Endometrial microvascular endothelial cells (primary cell): ENCODE measurements around the gene KIF6. TPM values are rescaled to one million over a fixed set of nuclear protein-coding genes. Genes with fewer than 3 reads are reported as not detected.

ENCODE experiments used
- in situ Hi-C: cut with HindIII; loops from 2 replicates; pipeline ENCODE4 v1.10.0; 2017; ENCODE audit warnings: low sequenced_read_pairs, low pct_unique_long_range_greater_than_20kb; ENCODE audit errors: inconsistent ontology term
- total RNA-seq: library from RNA; depleted of rRNA; stranded (reverse); fragments of >200 nt; gene quantifications from one replicate; pipeline ENCODE4 v1.2.3, GENCODE V29; 2015; ENCODE audit errors: inconsistent ontology term

Gene KIF6
- total RNA-seq, 1 donor from 2014 or later: not detected

DNA sequence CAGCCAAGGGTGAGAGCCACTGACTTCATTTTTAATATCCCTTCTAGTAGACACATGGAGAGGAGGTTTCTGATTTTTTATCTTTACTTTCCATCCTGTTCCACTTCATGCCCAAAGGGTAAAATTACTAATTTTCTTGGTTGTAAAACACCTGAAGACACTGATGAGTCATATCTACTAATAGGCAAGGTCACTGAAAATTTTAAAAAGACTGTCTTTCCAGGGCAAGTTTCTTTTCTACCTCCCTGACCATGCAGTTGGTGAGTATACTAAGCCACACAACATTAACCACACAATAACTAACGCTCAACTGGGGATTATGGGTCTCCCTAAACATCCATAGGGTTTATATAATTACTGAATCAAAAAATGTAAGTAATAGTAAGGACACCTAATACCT, 109.6 kb downstream of the KIF6 start:
- in situ Hi-C loops: no loop called here

DNA sequence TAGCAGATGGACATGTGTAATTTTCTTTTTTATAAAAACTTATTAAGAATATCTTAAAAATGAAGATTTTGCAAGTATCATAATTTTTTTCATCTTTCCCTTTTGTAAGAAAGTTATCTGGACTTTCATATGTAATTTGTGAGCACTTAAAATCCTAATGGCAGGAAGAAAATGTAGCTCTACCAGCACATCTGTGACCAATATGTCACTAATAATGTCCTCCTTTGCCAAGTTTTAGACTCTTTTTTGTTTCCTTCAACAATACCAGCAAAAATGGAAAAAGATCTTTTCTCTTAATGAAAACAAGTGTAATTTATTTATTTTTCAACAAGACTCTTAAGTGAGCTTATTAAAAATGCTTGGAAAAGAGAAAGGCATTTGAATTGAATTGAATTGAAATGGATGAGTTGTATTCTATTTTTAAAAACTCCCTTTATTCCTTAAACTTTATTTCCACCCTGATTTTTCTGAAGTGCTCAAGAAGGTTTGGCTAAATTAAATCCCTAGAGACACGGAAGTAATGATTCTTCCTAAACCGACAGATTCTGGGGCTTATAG, 110.7 kb downstream of the KIF6 start:
- in situ Hi-C loops: no loop called here

DNA sequence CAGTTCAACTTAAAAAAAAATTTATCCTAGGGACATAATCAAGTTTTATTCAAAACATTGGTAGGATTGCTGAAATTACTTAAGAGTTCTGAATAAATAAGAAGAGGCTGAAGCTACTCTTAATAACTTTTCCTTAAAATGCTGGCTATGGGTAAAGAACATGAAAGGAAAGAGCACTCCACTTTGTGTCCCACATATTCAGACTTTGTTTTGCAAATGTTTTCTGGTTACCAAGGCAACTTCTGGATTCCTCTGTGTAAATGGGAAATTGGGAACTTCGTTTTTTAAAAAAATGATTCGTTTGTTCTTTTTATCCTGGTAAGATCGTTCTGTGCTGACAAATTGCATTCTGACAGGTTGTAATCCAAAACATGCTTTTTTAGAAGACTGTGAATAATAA, 115.0 kb downstream of the KIF6 start:
- in situ Hi-C loops: no loop called here

DNA sequence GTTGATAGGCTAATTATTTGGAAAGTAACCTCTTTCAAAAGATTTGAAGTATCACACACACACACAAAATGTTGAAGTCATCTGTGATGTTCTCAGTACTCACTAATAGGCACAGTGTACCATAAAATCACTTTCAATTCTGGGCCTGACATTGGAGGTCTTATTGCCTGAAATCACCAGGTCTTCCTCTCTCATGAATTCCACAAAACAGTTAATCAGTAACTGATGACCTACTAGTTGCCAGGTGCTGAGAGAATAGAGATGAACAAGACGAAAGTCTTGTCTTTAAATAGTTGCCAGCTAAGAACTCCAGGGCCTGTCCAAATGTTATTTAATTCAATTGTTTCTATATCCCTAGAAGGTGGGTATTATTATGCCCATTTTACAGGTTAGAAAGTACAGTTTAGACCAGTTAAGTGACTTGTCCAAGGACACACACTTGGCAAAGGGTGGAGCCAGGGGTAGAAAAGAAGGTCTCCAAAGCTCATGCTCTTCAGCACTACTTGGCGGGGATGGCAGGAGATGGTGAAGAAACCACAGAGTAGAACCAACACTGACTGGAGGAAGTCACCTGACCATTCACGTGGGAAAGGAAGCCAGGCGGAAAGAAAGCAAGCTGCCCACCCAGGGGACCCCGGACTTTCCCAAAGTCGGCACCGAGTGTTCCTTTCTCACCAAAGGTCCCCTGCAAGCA, 116.4 kb downstream of the KIF6 start:
- in situ Hi-C loops: no loop called here

DNA sequence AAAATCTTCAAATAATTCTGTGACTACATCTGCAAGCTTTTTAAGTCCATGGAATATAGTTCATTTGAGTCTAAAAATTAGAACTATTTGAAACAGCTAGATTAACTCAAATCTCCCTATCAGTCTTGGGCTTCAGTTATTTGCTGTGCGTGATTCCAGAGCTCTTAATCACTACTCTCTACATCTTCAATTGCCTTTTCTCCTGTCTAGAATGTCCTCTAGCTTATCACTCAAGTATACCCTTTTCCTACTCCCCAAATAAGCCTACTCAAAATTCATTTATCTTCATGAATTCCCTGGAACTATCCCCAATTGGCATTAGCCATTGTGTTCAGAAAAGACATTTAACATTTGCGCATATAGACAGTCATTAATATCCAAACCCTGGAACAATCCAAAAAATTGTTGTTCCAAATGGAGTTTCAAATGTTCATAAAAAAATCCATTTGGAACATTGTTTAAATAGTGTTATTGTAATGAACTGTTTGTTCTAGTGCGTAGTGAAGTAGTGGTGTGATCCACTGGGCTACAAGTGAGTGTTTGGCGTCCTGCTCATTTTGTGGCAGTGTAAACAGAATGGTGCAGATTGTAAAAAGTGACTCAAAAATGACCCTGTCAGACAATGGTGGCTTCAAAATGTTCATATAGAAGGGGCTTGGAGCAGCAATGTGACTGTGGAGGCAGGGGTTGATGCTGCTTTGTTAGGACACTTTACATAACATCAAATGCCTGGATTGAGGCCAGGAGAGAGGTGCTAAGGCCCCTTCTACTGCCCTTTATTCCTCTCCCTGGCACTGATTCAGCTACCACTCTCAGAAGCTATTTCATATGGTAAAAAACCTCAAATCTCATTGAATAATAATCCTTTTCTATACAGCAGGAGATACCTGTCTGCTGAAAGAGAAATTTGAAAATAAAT, 122.3 kb downstream of the KIF6 start:
- in situ Hi-C loops: no loop called here

DNA sequence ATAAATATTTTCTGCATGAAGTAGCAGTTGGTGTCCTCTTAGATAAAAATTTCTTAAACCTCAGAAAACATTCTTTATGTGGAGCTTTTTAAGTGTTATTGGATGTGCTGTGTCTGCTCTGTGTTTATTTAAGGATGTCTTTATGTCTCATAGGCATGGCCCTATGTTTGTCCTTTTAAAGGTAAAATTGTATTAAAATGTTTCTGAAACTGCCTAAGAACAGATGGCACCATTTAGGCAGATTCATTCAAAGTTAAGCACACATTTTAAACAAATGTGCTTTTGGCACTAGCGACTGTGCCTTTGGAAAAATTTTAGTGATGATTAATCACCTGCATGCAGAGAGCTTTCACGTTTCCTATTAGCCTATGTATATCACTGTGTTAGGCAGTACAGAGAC, 125.2 kb downstream of the KIF6 start:
- in situ Hi-C loops: no loop called here

DNA sequence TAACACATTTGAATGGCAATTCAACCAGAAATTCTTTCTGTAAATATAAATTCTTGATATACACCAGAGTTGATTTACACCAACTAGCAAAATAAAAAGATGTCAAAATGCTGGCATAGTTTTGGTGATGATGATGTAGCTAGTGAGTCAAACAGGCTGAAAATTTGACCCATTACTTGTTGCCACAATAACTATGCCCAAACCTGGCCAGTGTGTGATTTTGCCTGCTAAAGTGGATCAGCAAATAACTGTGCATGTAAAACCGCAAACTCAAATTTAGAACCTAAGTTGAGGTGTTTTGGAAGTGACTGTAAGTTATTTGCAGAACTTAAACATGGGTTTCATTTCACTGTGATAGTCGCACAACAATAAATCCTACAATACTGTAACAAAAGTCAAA, 125.9 kb downstream of the KIF6 start:
- in situ Hi-C loops: no loop called here

DNA sequence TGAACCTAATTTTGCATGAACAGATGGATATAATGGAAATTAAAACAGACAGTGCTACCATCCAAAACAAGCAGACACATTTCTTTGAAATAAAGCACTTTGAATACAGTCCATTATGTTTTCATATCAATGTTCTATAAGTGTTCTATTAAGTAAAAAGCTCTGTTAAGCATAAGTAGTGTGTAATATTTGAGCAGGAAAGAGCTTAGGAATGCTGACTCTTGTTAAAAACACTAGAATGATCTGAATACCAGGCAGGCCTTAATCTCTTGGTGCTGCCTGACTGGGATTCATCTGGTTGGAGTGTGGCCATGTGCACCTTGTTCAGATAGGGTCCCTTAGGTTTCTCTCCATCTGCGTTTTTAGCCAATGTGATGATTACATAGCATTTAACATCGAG, 130.9 kb downstream of the KIF6 start:
- in situ Hi-C loops: no loop called here

DNA sequence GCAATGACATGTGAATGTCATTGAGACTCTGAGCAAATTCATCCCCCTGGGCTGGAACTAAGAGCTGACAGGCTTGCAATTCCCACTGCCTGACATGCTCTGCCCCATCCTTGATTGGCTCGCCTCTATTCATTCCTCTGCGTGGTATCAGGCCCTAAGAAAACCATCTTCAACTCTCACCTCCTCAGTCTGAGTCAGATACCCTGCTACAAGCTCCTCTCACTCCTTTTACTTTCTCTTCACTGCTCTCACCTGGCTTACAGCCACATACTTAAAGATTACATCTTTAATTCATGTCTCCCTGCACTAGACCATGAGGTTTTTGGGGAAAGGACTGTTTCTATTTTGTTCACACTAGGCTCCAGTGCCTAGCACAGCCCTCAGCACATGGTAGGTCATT, 131.6 kb downstream of the KIF6 start:
- in situ Hi-C loops: no loop called here

DNA sequence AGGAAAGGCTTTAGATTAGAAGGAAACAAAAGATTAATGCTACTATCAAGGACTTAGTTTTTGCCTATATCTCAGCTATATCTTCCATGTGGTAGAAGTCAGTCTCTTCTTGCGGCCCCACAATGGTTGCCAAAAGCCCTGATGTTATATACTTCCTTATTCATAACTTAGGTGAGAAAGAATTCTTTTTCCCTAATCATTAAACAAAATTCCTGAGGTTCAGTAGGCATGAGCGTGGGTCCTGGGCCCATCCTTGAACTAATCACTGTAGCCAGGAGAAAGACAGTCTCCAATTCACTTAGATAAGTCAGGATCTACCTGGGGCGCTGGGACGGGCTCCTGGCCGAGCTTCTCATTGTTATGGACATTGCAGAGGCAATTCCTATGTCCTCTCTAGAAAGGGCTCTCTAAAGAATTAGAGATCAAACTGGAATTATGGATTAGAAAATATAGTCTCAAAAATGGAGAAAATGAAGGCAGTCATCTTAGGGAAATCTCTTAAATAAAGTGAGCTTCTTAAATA, 134.3 kb downstream of the KIF6 start:
- in situ Hi-C loops: no loop called here

DNA sequence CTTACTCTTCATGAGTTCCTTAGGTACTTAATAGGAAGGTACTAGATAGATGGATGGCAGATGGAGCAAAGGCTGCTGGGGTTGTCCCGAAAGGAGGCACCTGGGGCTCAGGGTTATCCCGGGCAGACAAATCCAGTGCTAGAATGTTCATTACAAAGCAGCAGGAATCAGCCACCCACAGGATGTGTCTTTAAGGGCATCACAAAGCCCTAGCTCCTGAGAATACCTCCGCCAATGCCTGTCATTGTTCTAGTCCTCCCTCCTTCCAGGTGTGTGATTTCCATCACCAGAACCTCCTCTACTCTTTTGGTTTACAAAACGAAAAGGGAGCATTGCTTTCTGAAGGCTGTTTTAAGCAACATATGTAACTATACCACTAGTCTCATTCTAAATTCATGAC, 138.1 kb downstream of the KIF6 start:
- in situ Hi-C loops: no loop called here

DNA sequence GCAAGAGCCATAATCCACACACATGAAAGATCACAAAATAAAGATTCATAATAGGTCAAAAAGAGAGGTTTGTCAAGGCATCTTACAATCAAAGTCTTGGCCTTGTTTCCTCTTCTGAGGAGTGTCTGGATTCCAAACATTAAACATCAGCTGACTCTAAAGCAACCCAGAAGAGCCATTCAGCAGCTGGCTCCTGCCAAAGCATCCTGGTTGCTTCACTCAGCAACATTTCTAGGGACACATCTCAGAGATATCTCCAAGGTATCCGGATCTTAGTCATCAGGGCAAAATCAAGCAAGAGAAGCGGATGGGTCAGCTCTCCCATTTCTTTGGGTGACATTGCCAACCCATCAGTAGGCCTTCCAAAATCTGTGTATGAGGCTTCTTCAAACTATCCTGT, 139.6 kb downstream of the KIF6 start:
- in situ Hi-C loops: no loop called here

DNA sequence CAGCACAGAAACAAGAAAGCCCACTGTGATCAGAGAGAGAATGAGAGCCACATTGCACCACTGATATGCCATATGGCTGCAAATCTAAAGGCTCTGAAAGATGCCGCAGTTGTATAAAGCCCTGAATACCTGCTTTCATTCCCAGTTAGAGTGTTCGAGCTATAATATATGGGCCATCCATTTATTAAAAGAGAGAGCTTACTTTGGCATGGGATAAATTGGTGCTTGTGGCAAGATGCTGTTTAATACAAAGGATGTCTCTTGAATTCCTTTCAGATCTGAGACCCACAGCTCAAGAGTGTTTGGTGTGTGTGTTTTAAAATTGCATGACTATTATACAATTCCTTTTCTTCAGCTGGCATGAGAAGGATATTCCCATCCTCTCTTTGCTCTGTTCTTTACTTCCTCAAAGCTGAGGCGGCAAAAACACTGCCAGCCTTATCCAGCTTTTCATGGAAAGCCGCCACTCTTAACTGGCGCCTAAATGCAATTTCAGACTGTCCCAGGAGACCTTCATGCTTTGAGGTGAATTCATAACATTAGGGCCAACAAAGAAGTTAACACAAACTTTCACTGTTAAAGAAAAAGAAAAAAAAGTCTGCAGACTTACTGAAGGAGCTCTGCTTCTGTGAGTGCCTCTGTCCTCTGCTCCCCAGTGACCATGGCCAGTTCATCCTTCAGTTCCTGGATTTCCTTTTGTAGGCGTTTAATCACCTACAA, 147.6 kb downstream of the KIF6 start:
- in situ Hi-C loops: no loop called here

DNA sequence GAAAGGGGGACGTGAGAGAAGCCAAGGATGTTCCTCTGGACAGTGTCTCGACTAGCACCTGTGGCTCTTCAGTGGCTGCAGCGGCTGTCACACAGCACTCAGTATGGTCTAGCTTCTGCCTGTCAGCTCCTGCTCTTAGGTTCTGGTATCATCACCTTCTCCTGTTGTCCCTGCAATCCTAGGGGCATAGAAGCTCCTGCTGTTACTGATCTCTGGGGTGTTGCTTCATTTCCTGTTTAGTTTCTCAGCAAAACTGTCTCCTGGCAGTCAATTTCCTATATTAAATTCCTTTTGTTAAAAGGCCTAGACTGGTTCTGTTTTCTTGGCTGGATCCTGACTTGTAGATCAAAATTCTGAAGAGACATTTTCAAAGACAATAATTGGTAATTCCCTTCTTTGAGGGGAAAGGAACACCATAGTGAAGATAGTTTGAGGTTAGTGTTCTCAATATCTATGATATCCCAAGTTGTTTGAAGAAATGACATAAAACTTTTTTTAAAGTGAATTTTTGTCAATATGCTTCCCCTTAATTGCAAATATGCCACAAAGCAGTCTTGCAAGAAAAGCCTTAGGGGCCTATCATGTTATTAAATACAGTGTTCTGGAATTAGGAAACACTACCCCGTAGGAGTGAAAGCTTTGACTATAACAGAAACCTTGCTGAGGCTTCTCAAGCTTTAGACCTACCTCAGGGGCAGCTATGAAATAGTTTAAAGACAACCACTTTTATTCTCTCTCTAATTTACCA, 148.5 kb downstream of the KIF6 start:
- in situ Hi-C loops: no loop called here

DNA sequence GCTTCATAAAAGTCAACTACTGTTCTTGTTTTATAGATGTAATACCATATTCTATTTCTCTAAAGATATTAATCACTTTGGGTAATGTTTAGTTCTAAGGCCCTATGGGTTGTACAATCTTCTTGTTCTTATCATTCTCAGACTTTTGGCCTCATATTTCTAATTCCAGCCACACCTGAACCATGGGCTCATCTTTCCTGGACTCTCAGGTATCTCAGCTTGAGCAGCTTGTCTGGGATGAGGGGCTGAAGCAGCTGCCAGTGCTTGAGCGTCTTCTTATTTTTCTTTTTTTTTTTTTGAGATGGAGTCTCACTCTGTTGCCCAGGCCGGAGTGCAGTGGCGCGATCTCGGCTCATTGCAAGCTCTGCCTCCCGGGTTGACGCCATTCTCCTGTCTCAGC, 150.2 kb downstream of the KIF6 start:
- in situ Hi-C loops: no loop called here

DNA sequence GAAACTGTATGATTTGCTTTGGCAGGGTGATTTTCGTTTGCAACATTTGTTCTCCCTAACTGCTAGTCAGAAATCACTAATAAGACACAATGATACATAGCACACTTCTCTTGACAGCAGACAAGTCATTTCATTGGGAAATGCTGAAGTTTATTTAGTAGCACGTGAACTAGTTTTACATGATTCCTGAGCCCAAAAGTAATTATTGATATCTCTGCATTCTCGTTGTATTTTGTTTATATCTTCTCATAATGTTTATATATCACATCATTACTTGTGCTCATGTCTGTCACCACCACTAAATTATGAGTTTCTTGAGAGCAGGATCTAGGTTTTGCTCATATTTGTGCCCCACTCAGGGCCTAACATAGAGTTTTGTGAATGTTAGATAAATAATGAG, 151.7 kb downstream of the KIF6 start:
- in situ Hi-C loops: no loop called here

DNA sequence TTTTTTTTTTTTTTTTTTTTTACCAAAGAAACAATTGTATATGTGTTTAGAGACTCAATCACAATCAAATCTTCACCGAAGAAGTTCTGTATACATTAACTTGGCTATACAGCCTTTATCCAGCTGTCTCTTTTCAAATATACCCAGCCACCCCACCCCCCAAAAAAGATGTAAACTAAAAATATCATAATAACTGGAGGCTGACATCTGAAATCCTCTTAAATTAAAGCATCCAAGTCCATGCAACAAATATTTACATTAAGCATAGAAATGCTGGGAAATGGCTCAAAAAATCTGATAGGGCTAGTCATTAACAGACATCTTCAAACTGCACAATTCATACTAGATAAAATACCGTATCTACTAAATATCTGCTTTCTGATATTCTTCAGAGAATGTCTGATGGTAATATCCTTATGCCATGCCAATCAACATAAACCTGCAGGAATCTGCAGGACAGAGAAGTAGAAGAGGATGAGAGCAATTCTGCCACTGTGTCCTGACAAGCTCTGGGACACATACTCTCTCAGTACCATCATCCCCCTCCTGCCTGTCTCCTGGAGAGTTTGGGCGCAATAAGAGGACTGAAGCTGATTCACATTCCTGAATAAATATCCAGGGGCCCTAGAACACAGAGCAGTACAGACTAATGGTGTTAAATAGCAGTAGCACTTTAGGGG, 152.4 kb downstream of the KIF6 start:
- in situ Hi-C loops: no loop called here

DNA sequence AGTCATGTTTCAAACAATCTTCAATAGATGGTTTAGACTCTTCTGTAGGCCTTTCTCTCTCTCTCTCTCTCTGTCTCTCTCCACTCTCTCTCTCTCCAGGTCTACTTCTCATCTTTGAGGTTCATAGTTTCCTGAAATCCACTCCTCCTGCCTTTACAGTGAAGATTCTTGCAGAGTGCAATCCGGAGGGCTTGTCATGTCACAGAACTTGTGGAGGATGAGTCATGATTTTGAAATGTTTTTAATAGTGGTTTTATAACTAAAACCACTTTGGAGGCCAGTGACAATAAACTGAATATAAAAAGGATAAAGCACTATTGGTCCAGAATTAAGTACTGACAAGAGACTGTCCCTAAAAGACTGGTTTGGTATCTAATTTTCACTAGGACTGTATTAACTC, 156.3 kb downstream of the KIF6 start:
- in situ Hi-C loops: no loop called here
